ENCODE data around the gene EML4. TPM values are rescaled to one million over a fixed set of nuclear protein-coding genes. Genes with fewer than 3 reads are reported as not detected.

EML4 gene
- total RNA-seq, 4 donors from 2014 or later, result 33.3 to 79.6 (median 41.5) TPM

DNA sequence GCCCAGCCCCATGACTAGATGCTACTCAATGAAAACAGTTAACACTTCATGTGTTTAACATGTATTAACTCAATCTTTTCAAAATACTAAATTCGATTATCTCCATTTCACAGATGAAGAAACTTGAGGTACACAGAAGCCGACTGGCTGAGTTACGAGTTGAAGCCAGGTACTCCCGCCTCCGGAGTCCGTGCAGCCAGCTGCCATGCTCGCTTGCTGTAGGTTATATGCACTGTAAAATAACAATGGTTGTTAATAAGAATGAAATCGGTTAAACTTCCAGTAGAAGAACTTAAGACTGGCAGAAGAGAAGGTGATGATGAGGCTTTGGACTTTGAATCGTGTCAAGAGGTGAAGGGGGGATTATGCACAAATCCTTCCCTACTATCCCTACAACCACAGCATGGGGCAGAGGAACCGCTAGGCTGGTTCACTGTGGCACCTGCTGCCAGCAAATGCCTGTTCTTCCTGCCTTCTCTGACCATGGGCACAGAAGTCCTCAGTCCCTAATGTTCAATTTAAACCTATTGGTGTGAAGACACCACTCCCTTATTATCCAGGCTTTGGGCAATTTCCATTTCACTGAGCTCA is 166.5 kb downstream of the EML4 start:
- ATAC-seq (ENCODE audit: low FRiP score) (no peak), DNase-seq (ENCODE audit: low spot score) (no peak)
- TF ChIP-seq, protein P1, sequence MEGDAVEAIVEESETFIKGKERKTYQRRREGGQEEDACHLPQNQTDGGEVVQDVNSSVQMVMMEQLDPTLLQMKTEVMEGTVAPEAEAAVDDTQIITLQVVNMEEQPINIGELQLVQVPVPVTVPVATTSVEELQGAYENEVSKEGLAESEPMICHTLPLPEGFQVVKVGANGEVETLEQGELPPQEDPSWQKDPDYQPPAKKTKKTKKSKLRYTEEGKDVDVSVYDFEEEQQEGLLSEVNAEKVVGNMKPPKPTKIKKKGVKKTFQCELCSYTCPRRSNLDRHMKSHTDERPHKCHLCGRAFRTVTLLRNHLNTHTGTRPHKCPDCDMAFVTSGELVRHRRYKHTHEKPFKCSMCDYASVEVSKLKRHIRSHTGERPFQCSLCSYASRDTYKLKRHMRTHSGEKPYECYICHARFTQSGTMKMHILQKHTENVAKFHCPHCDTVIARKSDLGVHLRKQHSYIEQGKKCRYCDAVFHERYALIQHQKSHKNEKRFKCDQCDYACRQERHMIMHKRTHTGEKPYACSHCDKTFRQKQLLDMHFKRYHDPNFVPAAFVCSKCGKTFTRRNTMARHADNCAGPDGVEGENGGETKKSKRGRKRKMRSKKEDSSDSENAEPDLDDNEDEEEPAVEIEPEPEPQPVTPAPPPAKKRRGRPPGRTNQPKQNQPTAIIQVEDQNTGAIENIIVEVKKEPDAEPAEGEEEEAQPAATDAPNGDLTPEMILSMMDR (IDR thresholded peaks at IDR 0.05), result no peak

DNA sequence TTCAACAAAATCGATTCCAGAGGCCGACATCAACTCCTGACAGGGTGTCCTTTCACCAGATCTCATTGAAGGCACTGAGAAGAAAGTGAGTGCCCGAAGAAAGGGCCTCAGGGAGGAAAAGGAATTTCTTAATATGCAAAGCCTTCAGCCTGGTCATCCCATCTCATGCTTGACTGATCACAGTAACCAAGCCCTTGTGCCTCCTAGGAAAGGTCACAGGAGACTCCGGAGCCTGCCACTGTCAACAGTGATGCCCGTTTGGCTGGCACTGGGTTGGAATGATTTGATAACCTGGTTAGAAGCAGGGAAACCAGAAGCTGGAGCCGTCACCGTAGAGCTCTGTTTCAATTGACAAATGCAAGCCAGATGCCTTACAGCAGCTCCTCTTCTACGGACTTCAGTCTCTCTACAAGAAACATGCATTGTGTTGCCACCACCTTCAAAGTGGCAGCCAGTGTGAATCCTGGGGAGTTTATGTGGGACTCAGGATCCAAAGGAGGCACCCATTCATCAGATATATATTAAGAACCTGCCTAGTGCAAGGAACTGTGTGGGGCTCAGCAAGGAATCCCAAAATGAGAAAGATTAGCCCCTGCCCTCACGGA is 167.3 kb downstream of the EML4 start:
- TF ChIP-seq, protein P1 (IDR thresholded peaks at IDR 0.05), result no peak
- DNase-seq (ENCODE audit: low spot score) (no peak), ATAC-seq (ENCODE audit: low FRiP score) (no peak)

DNA sequence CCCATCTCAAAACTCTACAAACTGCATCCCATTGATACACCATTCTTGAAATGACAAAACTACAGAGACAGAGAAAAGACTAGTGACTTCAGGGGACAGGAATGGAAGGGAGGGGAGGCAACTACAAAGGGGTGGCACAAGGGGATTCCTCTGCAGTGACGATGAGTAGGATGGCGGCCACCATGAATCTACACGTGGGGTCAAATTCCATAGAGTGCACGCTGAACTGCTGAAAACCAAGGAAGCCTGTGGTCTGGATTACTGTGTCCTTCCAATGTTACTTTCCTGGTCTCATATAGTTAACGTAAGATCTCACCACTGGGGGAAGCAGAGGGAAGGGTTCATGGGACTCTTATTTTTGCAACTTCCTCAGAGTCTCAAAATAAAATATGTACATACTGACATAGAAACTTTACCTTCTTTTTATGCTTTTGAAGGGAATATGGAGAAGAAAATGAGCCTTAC is 168.2 kb downstream of the EML4 start:
- TF ChIP-seq, protein P1 (IDR thresholded peaks at IDR 0.05), result no peak
- no peak for DNase-seq (ENCODE audit: low spot score)
- no peak for ATAC-seq (ENCODE audit: low FRiP score)

DNA sequence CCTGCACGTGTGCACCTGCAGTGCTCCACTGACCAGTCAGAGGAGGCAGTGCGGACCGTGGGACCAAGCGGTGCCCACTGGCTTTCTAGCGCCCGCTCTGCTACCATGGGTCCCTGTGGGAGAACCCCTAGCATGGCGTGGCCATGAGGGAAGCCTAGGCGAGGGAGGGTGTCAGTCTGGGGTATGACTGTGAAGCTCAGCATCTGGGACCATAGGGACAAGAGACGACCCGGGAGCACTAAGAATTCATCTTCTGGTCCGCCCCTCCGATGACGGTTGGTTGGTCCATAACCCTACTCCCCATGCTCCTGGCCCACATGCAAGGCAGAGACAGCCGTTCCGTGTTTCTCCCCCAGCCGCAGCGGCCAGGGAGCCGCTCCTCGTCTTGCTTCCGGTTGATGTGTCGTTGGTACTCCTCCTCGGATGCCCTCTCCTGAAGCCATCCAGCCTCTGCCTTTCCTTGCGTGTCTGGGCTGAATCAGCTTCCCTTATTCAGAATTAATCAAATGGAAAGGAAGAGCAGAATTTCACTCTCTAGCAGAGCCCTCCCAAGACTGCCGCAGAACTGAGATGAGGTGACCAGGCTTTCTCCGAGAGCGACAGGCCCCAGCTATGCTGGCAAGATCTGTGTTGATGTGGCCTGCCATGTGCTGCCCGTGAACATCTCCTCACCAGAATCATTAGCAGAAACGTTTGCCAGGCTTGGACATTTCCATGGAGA is 168.9 kb downstream of the EML4 start:
- TF ChIP-seq, protein P1 (IDR thresholded peaks at IDR 0.05), result no peak
- DNase-seq (ENCODE audit: low spot score) (no peak), ATAC-seq (ENCODE audit: low FRiP score) (no peak)

DNA sequence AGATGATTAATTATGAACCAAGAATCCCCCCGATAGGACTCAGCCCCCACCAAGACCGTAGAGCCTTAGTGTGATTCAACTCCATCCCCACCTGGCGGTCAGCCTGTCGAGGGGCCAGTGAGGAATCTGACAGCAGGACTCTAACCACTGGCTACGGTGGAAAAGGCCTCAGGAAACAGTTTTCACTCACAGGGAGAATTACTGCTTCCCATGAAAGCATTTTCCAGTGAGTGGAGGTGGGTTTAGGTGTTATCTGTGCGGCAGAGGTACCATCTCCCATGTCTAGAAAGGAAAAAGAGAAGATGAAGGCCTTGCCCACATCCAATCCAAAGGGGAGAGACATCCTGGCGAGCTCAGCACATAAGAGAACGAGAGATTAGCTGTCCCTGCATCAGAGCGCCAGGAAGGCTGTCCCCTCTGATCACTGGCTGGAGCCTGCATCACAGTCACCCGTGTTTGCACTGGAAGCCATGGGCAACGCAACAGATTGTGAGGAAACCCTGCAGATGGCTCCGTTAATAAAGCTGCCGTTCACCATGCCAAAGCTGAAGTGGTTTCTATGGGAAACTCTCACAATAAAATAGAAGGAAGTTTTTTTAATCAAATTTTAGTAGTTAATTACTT is 169.5 kb downstream of the EML4 start:
- TF ChIP-seq, protein P1 (IDR thresholded peaks at IDR 0.05), result no peak
- ATAC-seq (ENCODE audit: low FRiP score) (no peak), DNase-seq (ENCODE audit: low spot score) (no peak)

DNA sequence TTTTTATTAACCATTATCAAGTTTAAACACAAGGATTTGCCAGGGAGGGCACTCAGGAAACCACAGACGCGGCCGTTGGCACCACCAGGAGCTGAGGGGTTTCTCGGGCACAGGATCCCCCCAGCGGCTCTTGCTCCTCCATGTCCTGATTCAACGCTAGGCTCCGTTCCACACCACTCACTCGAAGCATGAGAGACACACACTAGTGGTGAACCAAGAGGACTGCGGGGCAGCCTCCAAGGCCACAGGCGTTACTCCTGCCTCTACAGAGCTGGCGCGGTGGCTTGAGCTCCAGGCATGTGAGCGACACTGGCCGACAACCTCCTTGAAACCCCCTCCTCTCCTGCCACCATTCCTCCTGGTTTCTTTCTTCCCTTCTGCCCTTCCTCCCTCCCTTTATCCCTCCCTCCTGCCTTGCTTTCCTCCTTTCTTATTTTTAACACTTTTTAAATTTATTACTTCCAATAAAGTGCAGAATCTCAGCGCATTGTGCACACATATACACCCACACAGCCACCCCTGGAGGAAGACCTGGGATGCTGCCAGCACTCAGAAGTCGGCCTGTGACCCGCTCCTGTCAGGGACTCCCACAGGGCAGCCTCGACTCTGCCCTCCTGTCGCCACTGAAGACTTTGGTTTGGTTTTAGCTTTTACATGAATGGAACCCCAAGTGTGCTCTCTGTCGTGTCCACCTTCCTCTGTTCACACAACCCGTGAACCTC is 170.2 kb downstream of the EML4 start:
- TF ChIP-seq, protein P1 (IDR thresholded peaks at IDR 0.05), result no peak
- no peak for DNase-seq (ENCODE audit: low spot score)
- no peak for ATAC-seq (ENCODE audit: low FRiP score)

All from omental fat pad (tissue), 4 donors.